GM23338 (cell line): ENCODE measurements around the gene SH3RF3. TPM values are rescaled to one million over a fixed set of nuclear protein-coding genes. Genes with fewer than 3 reads are reported as not detected.

Experiments used
- ATAC-seq: fragments of 200-7000 bp; cut with Tn5 transposase; 3 replicates; pipeline ENCODE4 v1.9.1; 2020
- DNase-seq: peaks from one replicate; pipeline ENCODE4 v3.0.0-alpha.2; 2015; ENCODE audit warnings: low spot score
- H2AFZ ChIP-seq: fragments of 200-600 bp; sonication (generic); 2 replicates; pipeline ENCODE4 v1.8.0; 2016; ENCODE audit warnings: antibody characterized with exemption, mild to moderate bottlenecking, moderate library complexity
- H3F3A ChIP-seq: fragments of 200-600 bp; sonication (generic); replicated peaks from 2 replicates; pipeline ENCODE4 v1.8.0; 2017; ENCODE audit warnings: antibody characterized with exemption, mixed run types, low read depth
- H3K27ac ChIP-seq: fragments of 200-600 bp; sonication (generic); 2 replicates; pipeline ENCODE4 v1.6.1; 2016; ENCODE audit warnings: low read depth
- H3K27me3 ChIP-seq: fragments of 200-600 bp; sonication (generic); 2 replicates; pipeline ENCODE4 v1.8.0; 2016; ENCODE audit warnings: mild to moderate bottlenecking, mixed run types, moderate library complexity; ENCODE audit not compliant: insufficient read depth
- H3K36me3 ChIP-seq: fragments of 200-600 bp; sonication (generic); 2 replicates; pipeline ENCODE4 v1.8.0; 2016; ENCODE audit warnings: mild to moderate bottlenecking; ENCODE audit not compliant: insufficient read depth
- H3K4me1 ChIP-seq: fragments of 200-600 bp; sonication (generic); 2 replicates; pipeline ENCODE4 v1.8.0; 2016; ENCODE audit warnings: mild to moderate bottlenecking, moderate library complexity; ENCODE audit not compliant: insufficient read depth
- H3K4me2 ChIP-seq: fragments of 200-600 bp; sonication (generic); 2 replicates; pipeline ENCODE4 v1.7.1; 2017; ENCODE audit warnings: mixed run types
- H3K4me3 ChIP-seq: fragments of 200-600 bp; sonication (generic); 2 replicates; pipeline ENCODE4 v1.6.1; 2016; ENCODE audit warnings: mixed run types
- H3K79me2 ChIP-seq: fragments of 200-600 bp; sonication (generic); replicated peaks from 2 replicates; pipeline ENCODE4 v1.8.0; 2017; ENCODE audit warnings: mild to moderate bottlenecking; ENCODE audit not compliant: insufficient read depth
- H3K9me2 ChIP-seq: fragments of 200-600 bp; sonication (generic); 2 replicates; pipeline ENCODE4 v1.8.0; 2017; ENCODE audit not compliant: insufficient read depth
- H4K20me1 ChIP-seq: fragments of 200-600 bp; sonication (generic); replicated peaks from 2 replicates; pipeline ENCODE4 v1.8.0; 2017; ENCODE audit warnings: mild to moderate bottlenecking; ENCODE audit not compliant: insufficient read depth
- H3K27ac Mint-ChIP-seq: 2 replicates; pipeline ENCODE4 v1.8.0; 2020; ENCODE audit warnings: inconsistent platforms, mild to moderate bottlenecking, moderate library complexity, mixed read lengths
- H3K27me3 Mint-ChIP-seq: 3 replicates; pipeline ENCODE4 v1.8.0; 2022; ENCODE audit warnings: low read depth, mild to moderate bottlenecking, moderate library complexity, mixed read lengths, inconsistent platforms; ENCODE audit not compliant: insufficient read depth, poor library complexity
- H3K36me3 Mint-ChIP-seq: 3 replicates; pipeline ENCODE4 v1.8.0; 2021; ENCODE audit warnings: low read depth, mild to moderate bottlenecking, inconsistent platforms, moderate library complexity, mixed read lengths
- H3K4me1 Mint-ChIP-seq: 3 replicates; pipeline ENCODE4 v1.8.0; 2020; ENCODE audit warnings: mild to moderate bottlenecking, inconsistent platforms, mixed read lengths
- H3K4me3 Mint-ChIP-seq: 3 replicates; pipeline ENCODE4 v1.8.0; 2021; ENCODE audit warnings: moderate library complexity, mild to moderate bottlenecking, inconsistent platforms, mixed read lengths
- H3K9me3 Mint-ChIP-seq: 3 replicates; pipeline ENCODE4 v1.8.0; 2020; ENCODE audit warnings: moderate library complexity, mild to moderate bottlenecking, inconsistent platforms, mixed read lengths
- CREB1 ChIP-seq: fragments of 250-450 bp; sonication (Bioruptor Pico); IDR thresholded peaks from 2 replicates; pipeline ENCODE4 v1.5.0; 2020; ENCODE audit warnings: low read depth, mild to moderate bottlenecking, moderate library complexity
- EZH2 ChIP-seq: fragments of 200-600 bp; sonication (generic); IDR thresholded peaks from one replicate; pipeline ENCODE4 v1.8.0; 2017; ENCODE audit warnings: antibody characterized with exemption, mild to moderate bottlenecking, low read depth; ENCODE audit not compliant: unreplicated experiment
- EZH2phosphoT487 ChIP-seq: fragments of 200-600 bp; sonication (generic); IDR thresholded peaks from one replicate; pipeline ENCODE4 v1.8.1; 2018; ENCODE audit warnings: antibody characterized with exemption; ENCODE audit not compliant: unreplicated experiment
- JUNB ChIP-seq: IDR thresholded peaks from one replicate; pipeline ENCODE4 v1.6.1; 2016; ENCODE audit warnings: antibody characterized with exemption; ENCODE audit not compliant: unreplicated experiment
- NANOG ChIP-seq: IDR thresholded peaks from 2 replicates; pipeline ENCODE4 v1.6.1; 2016; ENCODE audit warnings: antibody characterized with exemption, borderline replicate concordance
- POLR2AphosphoS5 ChIP-seq: IDR thresholded peaks from 2 replicates; pipeline ENCODE4 v1.6.1; 2016; ENCODE audit warnings: antibody characterized with exemption, low read depth
- STAT1 ChIP-seq: IDR thresholded peaks from one replicate; pipeline ENCODE4 v1.6.1; 2016; ENCODE audit warnings: antibody characterized with exemption; ENCODE audit not compliant: unreplicated experiment
- ZNF114 ChIP-seq: fragments of 250-450 bp; sonication (Bioruptor Pico); IDR thresholded peaks from 2 replicates; pipeline ENCODE4 v1.5.0; 2020; ENCODE audit warnings: mild to moderate bottlenecking, moderate library complexity
- ZNF331 ChIP-seq: fragments of 250-450 bp; sonication (Bioruptor Pico); IDR thresholded peaks from 2 replicates; pipeline ENCODE4 v1.5.0; 2020; ENCODE audit warnings: low read depth, mild to moderate bottlenecking, moderate library complexity
- polyA plus RNA-seq: library from polyadenylated mRNA; unstranded; fragments of >200 nt; fragmentation: Nextera tagmentation; extraction: Ambion mirVana; gene quantifications from 2 replicates; pipeline ENCODE4 v1.2.1, GENCODE V29; 2016
- total RNA-seq: library from RNA; depleted of rRNA; stranded (reverse); fragments of >200 nt; shearing (Covaris generic); gene quantifications from 2 replicates; pipeline ENCODE4 v1.2.3, GENCODE V29; 2014
- TF ChIP-seq, protein P1 (sequence below): fragments of 250-450 bp; sonication (Bioruptor Pico); IDR thresholded peaks from 2 replicates; pipeline ENCODE4 v1.5.0; 2020; ENCODE audit warnings: mild to moderate bottlenecking, moderate library complexity
- TF ChIP-seq, protein P2 (sequence below): IDR thresholded peaks from one replicate; pipeline ENCODE4 v1.6.1; 2018; ENCODE audit warnings: antibody characterized with exemption; ENCODE audit not compliant: unreplicated experiment
- TF ChIP-seq, protein P3 (sequence below), 2 experiments: fragments of 200-600 bp in 1 of 2; sonication (generic) in 1 of 2; conservative IDR thresholded peaks; 2 replicates each; pipeline versions ENCODE4 v1.5.1 to v1.6.1; 2016 to 2017; ENCODE audit warnings: antibody characterized with exemption in 2 of 2, low read depth in 2 of 2, mild to moderate bottlenecking in 2 of 2, moderate library complexity in 1 of 2
- TF ChIP-seq, protein P4 (sequence below): IDR thresholded peaks from 2 replicates; pipeline ENCODE4 v1.6.1; 2016; ENCODE audit warnings: antibody characterized with exemption

The SH3RF3 gene
- total and polyA plus RNA-seq, 2 experiments from 2014 or later, result 0.11 to 0.63 TPM

DNA sequence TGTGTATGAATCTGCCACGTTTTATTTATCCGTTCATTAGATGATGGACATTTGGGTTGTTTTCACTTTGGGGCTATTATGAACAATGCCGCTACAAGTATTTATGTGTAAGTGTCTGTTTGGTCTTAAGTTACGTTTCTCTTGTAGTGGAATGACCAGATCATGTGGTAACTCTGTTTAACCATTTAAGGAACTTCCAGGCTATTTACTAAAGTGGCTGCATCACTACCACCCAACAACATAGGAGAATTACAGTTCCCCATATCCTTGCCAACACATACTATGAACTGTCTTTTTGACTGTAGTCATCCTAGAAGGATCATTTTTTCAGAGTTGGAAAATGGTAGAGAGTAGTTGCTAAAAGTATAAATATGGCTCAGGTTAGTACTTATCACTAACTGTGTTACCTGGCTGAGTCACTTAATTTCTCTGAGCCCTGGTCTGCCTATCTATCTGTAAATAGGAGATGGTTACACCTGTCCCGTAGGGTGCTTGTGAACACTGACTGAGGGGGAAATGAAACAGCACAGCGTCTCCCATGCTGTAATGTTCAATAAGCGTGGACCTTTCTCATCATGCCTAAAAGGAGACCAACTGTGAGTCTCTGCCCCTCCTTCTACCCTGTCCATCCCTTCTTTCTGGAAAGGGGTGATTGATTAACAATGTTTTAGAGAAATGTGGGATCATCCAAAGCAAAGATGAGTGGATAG is 103.1 kb downstream of the SH3RF3 start (continued):
- TF ChIP-seq, protein P1, sequence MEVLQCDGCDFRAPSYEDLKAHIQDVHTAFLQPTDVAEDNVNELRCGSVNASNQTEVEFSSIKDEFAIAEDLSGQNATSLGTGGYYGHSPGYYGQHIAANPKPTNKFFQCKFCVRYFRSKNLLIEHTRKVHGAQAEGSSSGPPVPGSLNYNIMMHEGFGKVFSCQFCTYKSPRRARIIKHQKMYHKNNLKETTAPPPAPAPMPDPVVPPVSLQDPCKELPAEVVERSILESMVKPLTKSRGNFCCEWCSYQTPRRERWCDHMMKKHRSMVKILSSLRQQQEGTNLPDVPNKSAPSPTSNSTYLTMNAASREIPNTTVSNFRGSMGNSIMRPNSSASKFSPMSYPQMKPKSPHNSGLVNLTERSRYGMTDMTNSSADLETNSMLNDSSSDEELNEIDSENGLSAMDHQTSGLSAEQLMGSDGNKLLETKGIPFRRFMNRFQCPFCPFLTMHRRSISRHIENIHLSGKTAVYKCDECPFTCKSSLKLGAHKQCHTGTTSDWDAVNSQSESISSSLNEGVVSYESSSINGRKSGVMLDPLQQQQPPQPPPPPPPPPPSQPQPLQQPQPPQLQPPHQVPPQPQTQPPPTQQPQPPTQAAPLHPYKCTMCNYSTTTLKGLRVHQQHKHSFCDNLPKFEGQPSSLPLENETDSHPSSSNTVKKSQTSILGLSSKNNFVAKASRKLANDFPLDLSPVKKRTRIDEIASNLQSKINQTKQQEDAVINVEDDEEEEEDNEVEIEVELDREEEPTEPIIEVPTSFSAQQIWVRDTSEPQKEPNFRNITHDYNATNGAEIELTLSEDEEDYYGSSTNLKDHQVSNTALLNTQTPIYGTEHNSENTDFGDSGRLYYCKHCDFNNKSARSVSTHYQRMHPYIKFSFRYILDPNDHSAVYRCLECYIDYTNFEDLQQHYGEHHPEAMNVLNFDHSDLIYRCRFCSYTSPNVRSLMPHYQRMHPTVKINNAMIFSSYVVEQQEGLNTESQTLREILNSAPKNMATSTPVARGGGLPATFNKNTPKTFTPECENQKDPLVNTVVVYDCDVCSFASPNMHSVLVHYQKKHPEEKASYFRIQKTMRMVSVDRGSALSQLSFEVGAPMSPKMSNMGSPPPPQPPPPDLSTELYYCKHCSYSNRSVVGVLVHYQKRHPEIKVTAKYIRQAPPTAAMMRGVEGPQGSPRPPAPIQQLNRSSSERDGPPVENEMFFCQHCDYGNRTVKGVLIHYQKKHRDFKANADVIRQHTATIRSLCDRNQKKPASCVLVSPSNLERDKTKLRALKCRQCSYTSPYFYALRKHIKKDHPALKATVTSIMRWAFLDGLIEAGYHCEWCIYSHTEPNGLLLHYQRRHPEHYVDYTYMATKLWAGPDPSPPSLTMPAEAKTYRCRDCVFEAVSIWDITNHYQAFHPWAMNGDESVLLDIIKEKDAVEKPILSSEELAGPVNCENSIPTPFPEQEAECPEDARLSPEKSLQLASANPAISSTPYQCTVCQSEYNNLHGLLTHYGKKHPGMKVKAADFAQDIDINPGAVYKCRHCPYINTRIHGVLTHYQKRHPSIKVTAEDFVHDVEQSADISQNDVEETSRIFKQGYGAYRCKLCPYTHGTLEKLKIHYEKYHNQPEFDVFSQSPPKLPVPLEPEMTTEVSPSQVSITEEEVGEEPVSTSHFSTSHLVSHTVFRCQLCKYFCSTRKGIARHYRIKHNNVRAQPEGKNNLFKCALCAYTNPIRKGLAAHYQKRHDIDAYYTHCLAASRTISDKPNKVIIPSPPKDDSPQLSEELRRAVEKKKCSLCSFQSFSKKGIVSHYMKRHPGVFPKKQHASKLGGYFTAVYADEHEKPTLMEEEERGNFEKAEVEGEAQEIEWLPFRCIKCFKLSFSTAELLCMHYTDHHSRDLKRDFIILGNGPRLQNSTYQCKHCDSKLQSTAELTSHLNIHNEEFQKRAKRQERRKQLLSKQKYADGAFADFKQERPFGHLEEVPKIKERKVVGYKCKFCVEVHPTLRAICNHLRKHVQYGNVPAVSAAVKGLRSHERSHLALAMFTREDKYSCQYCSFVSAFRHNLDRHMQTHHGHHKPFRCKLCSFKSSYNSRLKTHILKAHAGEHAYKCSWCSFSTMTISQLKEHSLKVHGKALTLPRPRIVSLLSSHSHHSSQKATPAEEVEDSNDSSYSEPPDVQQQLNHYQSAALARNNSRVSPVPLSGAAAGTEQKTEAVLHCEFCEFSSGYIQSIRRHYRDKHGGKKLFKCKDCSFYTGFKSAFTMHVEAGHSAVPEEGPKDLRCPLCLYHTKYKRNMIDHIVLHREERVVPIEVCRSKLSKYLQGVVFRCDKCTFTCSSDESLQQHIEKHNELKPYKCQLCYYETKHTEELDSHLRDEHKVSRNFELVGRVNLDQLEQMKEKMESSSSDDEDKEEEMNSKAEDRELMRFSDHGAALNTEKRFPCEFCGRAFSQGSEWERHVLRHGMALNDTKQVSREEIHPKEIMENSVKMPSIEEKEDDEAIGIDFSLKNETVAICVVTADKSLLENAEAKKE (CRISPR knock-in tag), result no peak

DNA sequence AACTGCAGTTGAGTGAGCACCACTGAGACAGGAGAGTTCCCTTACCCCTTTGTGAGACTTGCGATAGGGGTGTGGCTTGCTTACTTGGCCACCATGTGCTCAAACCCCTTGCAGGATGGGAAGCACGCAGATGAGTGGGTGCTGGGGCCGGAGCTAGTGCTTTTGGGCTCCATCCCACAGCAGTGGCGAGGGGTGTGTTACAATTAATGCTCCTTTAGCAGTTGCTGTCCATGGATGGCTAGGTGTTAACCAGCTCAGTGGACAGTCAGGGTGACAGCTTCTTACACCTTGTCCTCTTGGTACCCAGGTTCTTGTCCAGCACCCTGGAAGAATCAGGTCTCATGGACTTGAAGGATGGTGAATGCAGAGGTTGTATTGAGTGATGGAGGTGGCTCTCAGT is 103.9 kb downstream of the SH3RF3 start:
- Histone ChIP-seq H3K4me2 (no peak overlapping the region), H3K4me3 (no peak overlapping the region), H3K36me3 (no peaks in the 10 kb centered on the region), H3K27me3 (no peaks in the 10 kb centered on the region), H3K4me1 (peaks cover 10% of the 10 kb centered on the region; the same call in 1 of the 2 replicates), H2AFZ (no peak overlapping the region), H3F3A (no peaks in the 10 kb centered on the region), H4K20me1 (no peaks in the 10 kb centered on the region), H3K79me2 (no peaks in the 10 kb centered on the region), H3K27ac (no peak overlapping the region), H3K9me2 (peaks cover 5% of the 10 kb centered on the region; the same call in 1 of the 2 replicates)
- H3K4me3 Mint-ChIP-seq, result no peak overlapping the region
- H3K4me1 Mint-ChIP-seq, result peaks cover 11% of the 10 kb centered on the region
- DNase-seq, result no peak
- H3K36me3 Mint-ChIP-seq, result no peaks in the 10 kb centered on the region
- no peak for ATAC-seq
- no peak overlapping the region for H3K27ac Mint-ChIP-seq
- no peaks in the 10 kb centered on the region; the same call in 2 of the 3 replicates for H3K9me3 Mint-ChIP-seq
- peaks cover 2% of the 10 kb centered on the region for H3K27me3 Mint-ChIP-seq
- TF ChIP-seq, protein P2, sequence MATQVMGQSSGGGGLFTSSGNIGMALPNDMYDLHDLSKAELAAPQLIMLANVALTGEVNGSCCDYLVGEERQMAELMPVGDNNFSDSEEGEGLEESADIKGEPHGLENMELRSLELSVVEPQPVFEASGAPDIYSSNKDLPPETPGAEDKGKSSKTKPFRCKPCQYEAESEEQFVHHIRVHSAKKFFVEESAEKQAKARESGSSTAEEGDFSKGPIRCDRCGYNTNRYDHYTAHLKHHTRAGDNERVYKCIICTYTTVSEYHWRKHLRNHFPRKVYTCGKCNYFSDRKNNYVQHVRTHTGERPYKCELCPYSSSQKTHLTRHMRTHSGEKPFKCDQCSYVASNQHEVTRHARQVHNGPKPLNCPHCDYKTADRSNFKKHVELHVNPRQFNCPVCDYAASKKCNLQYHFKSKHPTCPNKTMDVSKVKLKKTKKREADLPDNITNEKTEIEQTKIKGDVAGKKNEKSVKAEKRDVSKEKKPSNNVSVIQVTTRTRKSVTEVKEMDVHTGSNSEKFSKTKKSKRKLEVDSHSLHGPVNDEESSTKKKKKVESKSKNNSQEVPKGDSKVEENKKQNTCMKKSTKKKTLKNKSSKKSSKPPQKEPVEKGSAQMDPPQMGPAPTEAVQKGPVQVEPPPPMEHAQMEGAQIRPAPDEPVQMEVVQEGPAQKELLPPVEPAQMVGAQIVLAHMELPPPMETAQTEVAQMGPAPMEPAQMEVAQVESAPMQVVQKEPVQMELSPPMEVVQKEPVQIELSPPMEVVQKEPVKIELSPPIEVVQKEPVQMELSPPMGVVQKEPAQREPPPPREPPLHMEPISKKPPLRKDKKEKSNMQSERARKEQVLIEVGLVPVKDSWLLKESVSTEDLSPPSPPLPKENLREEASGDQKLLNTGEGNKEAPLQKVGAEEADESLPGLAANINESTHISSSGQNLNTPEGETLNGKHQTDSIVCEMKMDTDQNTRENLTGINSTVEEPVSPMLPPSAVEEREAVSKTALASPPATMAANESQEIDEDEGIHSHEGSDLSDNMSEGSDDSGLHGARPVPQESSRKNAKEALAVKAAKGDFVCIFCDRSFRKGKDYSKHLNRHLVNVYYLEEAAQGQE, result no peak
- TF ChIP-seq CREB1 (CRISPR knock-in tag) (no peak), POLR2AphosphoS5 (no peak), EZH2phosphoT487 (no peak), ZNF331 (CRISPR knock-in tag) (no peak), ZNF114 (CRISPR knock-in tag) (no peak), JUNB (no peak), EZH2 (no peak), NANOG (no peak), STAT1 (no peak)
- TF ChIP-seq, protein P3, sequence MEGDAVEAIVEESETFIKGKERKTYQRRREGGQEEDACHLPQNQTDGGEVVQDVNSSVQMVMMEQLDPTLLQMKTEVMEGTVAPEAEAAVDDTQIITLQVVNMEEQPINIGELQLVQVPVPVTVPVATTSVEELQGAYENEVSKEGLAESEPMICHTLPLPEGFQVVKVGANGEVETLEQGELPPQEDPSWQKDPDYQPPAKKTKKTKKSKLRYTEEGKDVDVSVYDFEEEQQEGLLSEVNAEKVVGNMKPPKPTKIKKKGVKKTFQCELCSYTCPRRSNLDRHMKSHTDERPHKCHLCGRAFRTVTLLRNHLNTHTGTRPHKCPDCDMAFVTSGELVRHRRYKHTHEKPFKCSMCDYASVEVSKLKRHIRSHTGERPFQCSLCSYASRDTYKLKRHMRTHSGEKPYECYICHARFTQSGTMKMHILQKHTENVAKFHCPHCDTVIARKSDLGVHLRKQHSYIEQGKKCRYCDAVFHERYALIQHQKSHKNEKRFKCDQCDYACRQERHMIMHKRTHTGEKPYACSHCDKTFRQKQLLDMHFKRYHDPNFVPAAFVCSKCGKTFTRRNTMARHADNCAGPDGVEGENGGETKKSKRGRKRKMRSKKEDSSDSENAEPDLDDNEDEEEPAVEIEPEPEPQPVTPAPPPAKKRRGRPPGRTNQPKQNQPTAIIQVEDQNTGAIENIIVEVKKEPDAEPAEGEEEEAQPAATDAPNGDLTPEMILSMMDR (conservative IDR thresholded peaks at IDR 0.05; ENCODE audit: low read depth in 2 of 2), result no peak
- TF ChIP-seq, protein P4, sequence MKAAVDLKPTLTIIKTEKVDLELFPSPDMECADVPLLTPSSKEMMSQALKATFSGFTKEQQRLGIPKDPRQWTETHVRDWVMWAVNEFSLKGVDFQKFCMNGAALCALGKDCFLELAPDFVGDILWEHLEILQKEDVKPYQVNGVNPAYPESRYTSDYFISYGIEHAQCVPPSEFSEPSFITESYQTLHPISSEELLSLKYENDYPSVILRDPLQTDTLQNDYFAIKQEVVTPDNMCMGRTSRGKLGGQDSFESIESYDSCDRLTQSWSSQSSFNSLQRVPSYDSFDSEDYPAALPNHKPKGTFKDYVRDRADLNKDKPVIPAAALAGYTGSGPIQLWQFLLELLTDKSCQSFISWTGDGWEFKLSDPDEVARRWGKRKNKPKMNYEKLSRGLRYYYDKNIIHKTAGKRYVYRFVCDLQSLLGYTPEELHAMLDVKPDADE, result no peak
